HEK293 (cell line): ENCODE results near the gene BORCS6.

Experiments
- CTCF ChIA-PET: fragments of 350-600 bp; formaldehyde crosslinking; extraction: SDS; loops from one replicate; lab custom pipeline; 2021; ENCODE audit warnings: antibody characterized with exemption; lab: Yijun Ruan, JAX
- POLR2A ChIA-PET: fragments of 300-600 bp; formaldehyde crosslinking; extraction: SDS; loops from one replicate; lab custom pipeline; 2020; ENCODE audit warnings: antibody characterized with exemption, inconsistent platforms; lab: Yijun Ruan, JAX
- H3K27ac ChIP-seq: fragments of 200-500 bp; sonication (Bioruptor generic); 2 replicates; pipeline ENCODE4 v1.5.1; 2014; ENCODE audit warnings: low read depth, low read length, control low read depth, inconsistent platforms; ENCODE audit errors: extremely low read depth
- H3K36me3 ChIP-seq, 2 experiments: fragments of 200-500 bp in 1 of 2; sonication (Bioruptor generic) in 1 of 2; 1 replicate in 1 of 2; 2 replicates in 1 of 2; pipeline ENCODE4 v1.5.1; 2014 to 2017; ENCODE audit warnings: inconsistent platforms in 2 of 2, low read length in 2 of 2; ENCODE audit not compliant: control insufficient read depth in 2 of 2, insufficient read depth in 1 of 2
- H3K4me1 ChIP-seq: fragments of 200-500 bp; sonication (Bioruptor generic); 2 replicates; pipeline ENCODE4 v1.5.1; 2014; ENCODE audit warnings: mild to moderate bottlenecking, low read length, inconsistent platforms; ENCODE audit not compliant: control insufficient read depth, insufficient read depth
- H3K4me3 ChIP-seq: 2 replicates; pipeline ENCODE4 v1.5.1; 2011; ENCODE audit warnings: low read depth, mild to moderate bottlenecking, control low read depth, low read length, moderate library complexity
- H3K9me3 ChIP-seq: fragments of 200-500 bp; sonication (Bioruptor generic); 2 replicates; pipeline ENCODE4 v1.5.1; 2014; ENCODE audit warnings: low read depth, low read length, inconsistent platforms; ENCODE audit not compliant: control insufficient read depth, insufficient read depth
- BCL11A ChIP-seq: fragments of 450-650 bp; formaldehyde crosslinking; IDR thresholded peaks from 2 replicates; pipeline ENCODE4 v1.5.1; 2016; ENCODE audit warnings: low read depth, missing biosample characterization, missing genetic modification characterization
- KLF8 ChIP-seq: fragments of 450-650 bp; formaldehyde crosslinking; IDR thresholded peaks from 2 replicates; pipeline ENCODE4 v1.5.1; 2016; ENCODE audit warnings: missing biosample characterization, missing genetic modification characterization
- MYNN ChIP-seq: fragments of 450-650 bp; formaldehyde crosslinking; IDR thresholded peaks from 2 replicates; pipeline ENCODE4 v1.5.1; 2016; ENCODE audit warnings: missing biosample characterization, missing genetic modification characterization, borderline replicate concordance
- OVOL3 ChIP-seq: fragments of 450-650 bp; formaldehyde crosslinking; IDR thresholded peaks from 2 replicates; pipeline ENCODE4 v1.5.1; 2016; ENCODE audit warnings: missing biosample characterization, missing genetic modification characterization
- PRDM1 ChIP-seq: fragments of 450-650 bp; formaldehyde crosslinking; IDR thresholded peaks from 2 replicates; pipeline ENCODE4; 2016; ENCODE audit warnings: missing biosample characterization, missing genetic modification characterization
- SP7 ChIP-seq: fragments of 450-650 bp; formaldehyde crosslinking; IDR thresholded peaks from 2 replicates; pipeline ENCODE4 v1.5.1; 2016; ENCODE audit warnings: missing biosample characterization, missing genetic modification characterization
- TRIM28 ChIP-seq: IDR thresholded peaks from 2 replicates; pipeline ENCODE4 v1.6.1; 2011; ENCODE audit warnings: low read length, control low read depth, borderline replicate concordance
- WT1 ChIP-seq: fragments of 450-650 bp; formaldehyde crosslinking; IDR thresholded peaks from 2 replicates; pipeline ENCODE4 v1.5.1; 2016; ENCODE audit warnings: missing biosample characterization, missing genetic modification characterization
- YY1 ChIP-seq: fragments of 450-650 bp; formaldehyde crosslinking; IDR thresholded peaks from 2 replicates; pipeline ENCODE4 v1.5.1; 2018; ENCODE audit warnings: missing biosample characterization, missing genetic modification characterization
- ZFHX2 ChIP-seq: fragments of 450-650 bp; formaldehyde crosslinking; conservative IDR thresholded peaks from 2 replicates; pipeline ENCODE4 v1.5.1; 2016; ENCODE audit warnings: missing biosample characterization, missing genetic modification characterization
- ZNF19 ChIP-seq: fragments of 450-650 bp; formaldehyde crosslinking; IDR thresholded peaks from 2 replicates; pipeline ENCODE4; 2016; ENCODE audit warnings: missing biosample characterization, missing genetic modification characterization, low read depth
- ZNF211 ChIP-seq: fragments of 450-650 bp; formaldehyde crosslinking; IDR thresholded peaks from 2 replicates; pipeline ENCODE4 v1.5.1; 2016; ENCODE audit warnings: low read depth, missing biosample characterization, missing genetic modification characterization
- ZNF214 ChIP-seq: fragments of 450-650 bp; formaldehyde crosslinking; IDR thresholded peaks from 2 replicates; pipeline ENCODE4 v1.5.1; 2017; ENCODE audit warnings: missing biosample characterization, mild to moderate bottlenecking, missing genetic modification characterization, borderline replicate concordance
- ZNF362 ChIP-seq: fragments of 450-650 bp; formaldehyde crosslinking; IDR thresholded peaks from 2 replicates; pipeline ENCODE4 v1.5.1; 2016; ENCODE audit warnings: missing biosample characterization, missing genetic modification characterization
- ZNF423 ChIP-seq: fragments of 450-650 bp; formaldehyde crosslinking; IDR thresholded peaks from 2 replicates; pipeline ENCODE4 v1.5.1; 2016; ENCODE audit warnings: missing biosample characterization, missing genetic modification characterization
- ZNF426 ChIP-seq: fragments of 450-650 bp; formaldehyde crosslinking; IDR thresholded peaks from 2 replicates; pipeline ENCODE4 v1.5.1; 2017; ENCODE audit warnings: missing biosample characterization, missing genetic modification characterization, mild to moderate bottlenecking, inconsistent platforms, moderate library complexity
- ZNF488 ChIP-seq: fragments of 450-650 bp; formaldehyde crosslinking; IDR thresholded peaks from 2 replicates; pipeline ENCODE4 v1.5.1; 2016; ENCODE audit warnings: missing biosample characterization, missing genetic modification characterization
- ZNF529 ChIP-seq: fragments of 450-650 bp; formaldehyde crosslinking; IDR thresholded peaks from 2 replicates; pipeline ENCODE4 v1.5.1; 2017; ENCODE audit warnings: missing genetic modification characterization, missing biosample characterization; ENCODE audit not compliant: insufficient replicate concordance
- ZNF549 ChIP-seq: fragments of 450-650 bp; IDR thresholded peaks from 2 replicates; pipeline ENCODE4 v1.5.1; 2018; ENCODE audit warnings: missing biosample characterization, missing genetic modification characterization, mild to moderate bottlenecking, inconsistent platforms, moderate library complexity
- ZNF560 ChIP-seq: fragments of 450-650 bp; formaldehyde crosslinking; IDR thresholded peaks from 2 replicates; pipeline ENCODE4 v1.5.1; 2017; ENCODE audit warnings: missing biosample characterization, missing genetic modification characterization, borderline replicate concordance
- ZNF624 ChIP-seq: fragments of 450-650 bp; formaldehyde crosslinking; IDR thresholded peaks from 2 replicates; pipeline ENCODE4 v1.5.1; 2017; ENCODE audit warnings: missing biosample characterization, missing genetic modification characterization
- ZNF629 ChIP-seq: fragments of 450-650 bp; formaldehyde crosslinking; IDR thresholded peaks from 2 replicates; pipeline ENCODE4 v1.5.1; 2017; ENCODE audit warnings: missing biosample characterization, missing genetic modification characterization
- ZNF654 ChIP-seq: fragments of 450-650 bp; formaldehyde crosslinking; IDR thresholded peaks from 2 replicates; pipeline ENCODE4 v1.5.1; 2016; ENCODE audit warnings: low read depth, missing biosample characterization, missing genetic modification characterization
- ZNF660 ChIP-seq: fragments of 450-650 bp; IDR thresholded peaks from 2 replicates; pipeline ENCODE4 v1.5.1; 2018; ENCODE audit warnings: missing biosample characterization, mild to moderate bottlenecking, missing genetic modification characterization
- ZNF664 ChIP-seq: fragments of 450-650 bp; formaldehyde crosslinking; IDR thresholded peaks from 2 replicates; pipeline ENCODE4 v1.5.1; 2016; ENCODE audit warnings: missing biosample characterization, missing genetic modification characterization
- ZNF747 ChIP-seq: fragments of 450-650 bp; formaldehyde crosslinking; IDR thresholded peaks from 2 replicates; pipeline ENCODE4 v1.5.1; 2016; ENCODE audit warnings: missing biosample characterization, missing genetic modification characterization
- ZNF777 ChIP-seq: fragments of 450-650 bp; formaldehyde crosslinking; IDR thresholded peaks from 2 replicates; pipeline ENCODE4 v1.5.1; 2017; ENCODE audit warnings: missing biosample characterization, missing genetic modification characterization, borderline replicate concordance
- ZNF792 ChIP-seq: fragments of 450-650 bp; formaldehyde crosslinking; IDR thresholded peaks from 2 replicates; pipeline ENCODE4 v1.5.1; 2016; ENCODE audit warnings: missing biosample characterization, missing genetic modification characterization
- ZSCAN23 ChIP-seq: fragments of 450-650 bp; formaldehyde crosslinking; IDR thresholded peaks from 2 replicates; pipeline ENCODE4 v1.5.1; 2016; ENCODE audit warnings: missing biosample characterization, missing genetic modification characterization
- TF ChIP-seq, protein P1 (sequence below): fragments of 450-650 bp; formaldehyde crosslinking; IDR thresholded peaks from 2 replicates; pipeline ENCODE4 v1.5.1; 2016; ENCODE audit warnings: missing biosample characterization, missing genetic modification characterization

Gene BORCS6

GRCh38 chr17:8221663-8222379 is 31.8 kb upstream of the BORCS6 start (continued):
- TF ChIP-seq ZNF624 (tag by site-specific recombination) (no peak), KLF8 (peak; percentile 59; the same call in 1 of the 2 replicates), ZNF426 (tag by site-specific recombination) (no peak)

DNA sequence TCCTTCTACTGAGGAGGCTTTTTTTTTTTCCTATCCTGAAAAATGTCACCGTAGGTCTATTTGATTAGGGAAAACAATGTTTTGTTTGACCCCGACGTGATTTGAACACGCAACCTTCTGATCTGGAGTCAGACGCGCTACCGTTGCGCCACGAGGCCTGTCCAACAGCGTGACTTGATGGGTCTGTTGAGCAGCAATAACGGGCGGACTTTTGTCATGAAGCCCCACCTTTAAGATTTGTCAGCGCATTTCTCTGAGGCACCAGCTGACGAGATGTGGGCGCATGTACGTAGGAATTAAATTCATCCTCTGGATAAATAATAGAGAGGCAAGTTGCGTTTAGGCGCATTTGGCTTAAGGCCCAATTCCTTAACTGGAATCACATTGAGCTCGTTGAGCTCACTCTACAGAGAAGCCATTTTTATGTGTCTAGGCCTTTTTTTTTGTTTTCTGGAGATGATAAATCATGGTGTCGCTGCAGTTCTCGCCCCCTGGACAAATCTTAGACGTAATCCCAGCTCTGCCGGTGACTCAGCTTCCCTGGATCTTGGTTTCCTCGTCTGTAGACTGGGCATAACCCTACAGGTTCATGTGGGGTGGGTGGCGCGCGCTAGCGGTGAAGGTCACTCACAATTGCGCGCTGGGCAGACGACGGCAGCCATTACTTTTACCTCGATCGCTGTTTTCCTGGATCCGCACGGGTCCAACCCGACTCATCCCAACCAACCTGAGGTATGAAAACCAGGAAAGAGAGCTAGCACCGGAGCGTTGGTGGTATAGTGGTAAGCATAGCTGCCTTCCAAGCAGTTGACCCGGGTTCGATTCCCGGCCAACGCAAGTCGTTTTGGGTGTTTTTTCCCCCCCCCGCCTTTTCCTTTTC is 31.0 kb upstream of the BORCS6 start:
- Histone ChIP-seq H3K4me3 (peak overlapping the region; percentile 78), H3K27ac (peak overlapping the region; percentile 93), H3K4me1 (peaks cover 5% of the 10 kb centered on the region; the same call in 1 of the 2 replicates), H3K36me3 (no peaks in the 10 kb centered on the region), H3K9me3 (no peaks in the 10 kb centered on the region)
- ChIA-PET POLR2A (interaction anchor here (1.0 to 9.6 kb wide), 19 partner anchors 12 to 162 kb away, joined by 3 to 218 read pairs (median 9); partner anchors contain the start of genes ALOXE3, AURKB, BORCS6 and CTC1), CTCF (interaction anchor here (0.6 to 2.1 kb wide), 11 partner anchors 9 to 1076 kb away, joined by 3 to 15 read pairs (median 4); partner anchors contain the start of gene BORCS6)
- no peak for TF ChIP-seq ZNF549 (tag by site-specific recombination)
- peak; percentile 97 for TF ChIP-seq ZNF660 (tag by site-specific recombination)
- TF ChIP-seq ZFHX2 = peak; percentile 43
- peak; percentile 89 for TF ChIP-seq MYNN (tag by site-specific recombination)
- peak; percentile 27; the same call in 1 of the 2 replicates for TF ChIP-seq ZNF777 (tag by site-specific recombination)
- TF ChIP-seq ZNF211 = 0 out of 2 replicates have a peak, but pooled peaks have one; percentile 8
- no peak for TF ChIP-seq ZNF423 (tag by site-specific recombination)
- peak; percentile 95 for TF ChIP-seq KLF8
- TF ChIP-seq ZNF488 (tag by site-specific recombination) = no peak
- TF ChIP-seq PRDM1 (tag by site-specific recombination) = peak; percentile 95
- no peak for TF ChIP-seq ZNF664
- TF ChIP-seq, protein P1, sequence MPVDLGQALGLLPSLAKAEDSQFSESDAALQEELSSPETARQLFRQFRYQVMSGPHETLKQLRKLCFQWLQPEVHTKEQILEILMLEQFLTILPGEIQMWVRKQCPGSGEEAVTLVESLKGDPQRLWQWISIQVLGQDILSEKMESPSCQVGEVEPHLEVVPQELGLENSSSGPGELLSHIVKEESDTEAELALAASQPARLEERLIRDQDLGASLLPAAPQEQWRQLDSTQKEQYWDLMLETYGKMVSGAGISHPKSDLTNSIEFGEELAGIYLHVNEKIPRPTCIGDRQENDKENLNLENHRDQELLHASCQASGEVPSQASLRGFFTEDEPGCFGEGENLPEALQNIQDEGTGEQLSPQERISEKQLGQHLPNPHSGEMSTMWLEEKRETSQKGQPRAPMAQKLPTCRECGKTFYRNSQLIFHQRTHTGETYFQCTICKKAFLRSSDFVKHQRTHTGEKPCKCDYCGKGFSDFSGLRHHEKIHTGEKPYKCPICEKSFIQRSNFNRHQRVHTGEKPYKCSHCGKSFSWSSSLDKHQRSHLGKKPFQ (tag by site-specific recombination) = peak; percentile 10; the same call in 1 of the 2 replicates
- TF ChIP-seq ZNF214 (tag by site-specific recombination) = no peak
- TF ChIP-seq SP7 (tag by site-specific recombination) = peak; percentile 75
- TF ChIP-seq ZNF362 (tag by site-specific recombination) = peak; percentile 81
- TF ChIP-seq ZNF529 (tag by site-specific recombination) = no peak
- no peak for TF ChIP-seq OVOL3 (tag by site-specific recombination)
- 0 out of 2 replicates have a peak, but pooled peaks have one; percentile 9 for TF ChIP-seq WT1 (tag by site-specific recombination)
- no peak for TF ChIP-seq ZNF19 (tag by site-specific recombination)
- TF ChIP-seq ZNF747 = no peak
- peak; percentile 71 for TF ChIP-seq BCL11A (tag by site-specific recombination)
- peak; percentile 92 for TF ChIP-seq YY1 (tag by site-specific recombination)
- peak; percentile 64; the same call in 1 of the 2 replicates for TF ChIP-seq ZSCAN23 (tag by site-specific recombination)
- peak; percentile 67; the same call in 1 of the 2 replicates for TF ChIP-seq TRIM28
- TF ChIP-seq ZNF792 = no peak
- peak; percentile 80 for TF ChIP-seq ZNF629 (tag by site-specific recombination)
- TF ChIP-seq ZNF654 = no peak
- no peak for TF ChIP-seq ZNF560 (tag by site-specific recombination)
